Measurements from ENCODE around the gene MLIP. TPM values are rescaled to one million over a fixed set of nuclear protein-coding genes. Genes with fewer than 3 reads are reported as not detected.

MLIP gene
- total and polyA plus RNA-seq, 2 of the 8 experiments (the other 6 are each of a cell fraction or from before 2014, with no cell fraction given), result not detected

- Histone ChIP-seq H4K20me1 (replicated peaks in 1 of 2; ENCODE audit: control insufficient read depth in 1 of 2, insufficient read depth in 2 of 2, low read length in 2 of 2) (no peaks in the 10 kb centered on the region), H4K8ac (ENCODE audit: extremely low read depth, insufficient read depth, low read length) (no peak overlapping the region), H4K91ac (replicated peaks; ENCODE audit: insufficient read length, low read length) (no peak overlapping the region), H3K23me2 (ENCODE audit: low read depth, low read length) (no peaks in the 10 kb centered on the region), H3K4ac (replicated peaks; ENCODE audit: insufficient read length, low read depth, low read length) (no peak overlapping the region), H3K56ac (replicated peaks; ENCODE audit: insufficient read length, low read depth, low read length) (no peak overlapping the region), H3K4me3 (ENCODE audit: extremely low read depth in 1 of 4, insufficient read depth in 2 of 4, low read depth in 3 of 4, low read length in 4 of 4) (no peak overlapping the region), H2AK5ac (ENCODE audit: low read depth, low read length) (no peak overlapping the region), H3K9ac (replicated peaks in 1 of 4; ENCODE audit: extremely low read depth in 1 of 4, low read depth in 3 of 4, low read length in 3 of 4) (no peak overlapping the region), H3K36me3 (ENCODE audit: control insufficient read depth in 2 of 4, insufficient read depth in 4 of 4, low read length in 3 of 4) (no peaks in the 10 kb centered on the region), H3K23ac (ENCODE audit: insufficient read length) (no peak overlapping the region), H3K79me1 (ENCODE audit: low read depth, low read length) (no peaks in the 10 kb centered on the region), H2AFZ (ENCODE audit: low read length) (no peak overlapping the region), H3K27ac (ENCODE audit: low read depth, low read length) (no peak overlapping the region), H3K27me3 (replicated peaks in 1 of 4; ENCODE audit: control insufficient read depth in 3 of 4, extremely low read depth in 1 of 4, insufficient read depth in 3 of 4, low read length in 3 of 4) (no peaks in the 10 kb centered on the region), H3K4me1 (replicated peaks in 1 of 4; ENCODE audit: control insufficient read depth in 3 of 4, insufficient read depth in 4 of 4, low read length in 3 of 4) (no peaks in the 10 kb centered on the region), H2BK120ac (replicated peaks; ENCODE audit: low read depth, low read length) (no peak overlapping the region), H2BK12ac (ENCODE audit: low read depth, low read length) (no peak overlapping the region), H3K14ac (ENCODE audit: insufficient read length) (no peak overlapping the region), H2BK15ac (ENCODE audit: low read length) (no peak overlapping the region), H3K79me2 (ENCODE audit: control insufficient read depth in 1 of 2, insufficient read depth in 2 of 2, low read length in 2 of 2) (no peaks in the 10 kb centered on the region), H2BK5ac (ENCODE audit: low read depth, low read length) (no peak overlapping the region), H4K5ac (ENCODE audit: insufficient read length, low read depth, low read length) (no peak overlapping the region), H3K9me3 (ENCODE audit: insufficient read depth in 2 of 2, low read depth in 1 of 2, low read length in 1 of 2) (no peaks in the 10 kb centered on the region), H3K18ac (ENCODE audit: extremely low read depth, low read length) (no peak overlapping the region), H3K4me2 (ENCODE audit: insufficient read depth in 1 of 2, low read depth in 2 of 2, low read length in 2 of 2) (no peak overlapping the region), H2BK20ac (ENCODE audit: low read length) (no peak overlapping the region)
- ChIA-PET POLR2A (ENCODE audit: partially characterized antibody) (no interaction called here), CTCF (ENCODE audit: partially characterized antibody) (interaction anchor here (0.6 kb wide), 1 partner anchor 13 kb away, joined by 4 read pairs; no protein-coding TSS in a partner anchor)
- TF ChIP-seq HDAC6 (IDR thresholded peaks at IDR 0.05; ENCODE audit: low read depth, low read length), result no peak
- no peak for TF ChIP-seq PHF8 (conservative IDR thresholded peaks at IDR 0.05; ENCODE audit: low read depth, low read length)
- TF ChIP-seq SUZ12 (IDR thresholded peaks at IDR 0.05; ENCODE audit: low read length), result no peak
- no peak for TF ChIP-seq EZH2 (IDR thresholded peaks at IDR 0.05; ENCODE audit: low read depth, low read length, severe bottlenecking)
- FAIRE-seq (no peak), DNase-seq (ENCODE audit: low read depth in 1 of 2, low spot score in 2 of 2) (no peak)
- WGBS, 2 experiments (ENCODE audit: extremely low coverage in 1 of 2, insufficient coverage in 1 of 2, insufficient read length in 1 of 2, insufficient replicate concordance in 2 of 2, low coverage in 1 of 2, low lambda C conversion rate in 2 of 2, missing lambda C conversion rate in 1 of 2), result 97% methylated on average over 1 of the region's 1 CpG; no CpG with 5 or more reads in 1 of the 2 experiments
Measured at GRCh38 chr6:54252496-54252895, 141.3 kb downstream of the MLIP start.
